Measurements from ENCODE around the gene LIN54.

- no peak for TF ChIP-seq CTCF (IDR thresholded peaks at IDR 0.05)
- no peak for TF ChIP-seq POLR2A (IDR thresholded peaks at IDR 0.05)
- no peak for TF ChIP-seq POLR2AphosphoS5 (IDR thresholded peaks at IDR 0.05)
Measured at GRCh38 chr4:83024233-83024632, 13.6 kb upstream of the LIN54 start.
